Activated CD4-positive, alpha-beta T cell treated with anti-CD3 and anti-CD28 coated beads for 48 hours (primary cell): ENCODE results near the gene RACK1.
"Not testable (repeated sequence)": the region's sequence is repeated elsewhere in the genome, so short reads cannot be mapped to it uniquely, and the experiment has no call there.

Experiments
- DNase-seq: peaks from one replicate; pipeline ENCODE4 v3.0.0-alpha.2; 2020

The RACK1 gene

DNA sequence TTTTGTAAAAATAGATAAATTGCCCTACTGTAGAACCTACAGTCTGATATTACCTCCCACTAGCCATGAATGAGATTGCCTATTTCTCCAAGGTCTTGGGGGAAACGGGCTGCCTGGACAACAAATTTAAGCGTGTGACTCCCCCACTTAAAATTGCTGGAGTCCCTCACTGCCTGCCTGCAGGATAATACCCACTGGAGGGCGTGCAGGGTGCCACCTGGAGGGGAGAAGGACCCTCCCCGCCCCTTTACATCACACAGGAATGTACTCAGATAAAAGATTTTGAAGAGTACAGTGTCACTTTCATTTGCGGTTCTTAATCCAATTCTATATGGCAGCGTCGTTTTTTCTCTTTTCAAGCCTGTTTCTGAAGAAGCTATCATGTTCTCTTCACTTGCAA, 32.5 kb downstream of the RACK1 start:
- no peak for DNase-seq

DNA sequence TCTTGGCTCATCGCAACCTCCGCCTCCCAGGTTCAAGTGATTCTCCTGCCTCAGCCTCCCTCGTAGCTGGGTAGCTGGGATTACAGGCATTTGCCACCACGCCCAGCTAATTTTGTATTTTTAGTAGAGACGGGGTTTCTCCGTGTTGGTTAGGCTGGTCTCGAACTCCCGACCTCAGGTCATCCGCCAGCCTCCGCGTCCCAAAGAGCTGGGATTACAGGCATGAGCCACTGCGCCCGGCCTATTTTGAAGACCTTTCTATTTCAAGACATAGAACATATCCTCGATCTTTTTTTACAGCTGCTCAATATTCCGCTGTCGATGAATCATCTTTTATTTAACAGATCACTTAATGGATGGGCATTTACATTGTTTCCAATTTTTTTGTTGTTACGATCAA, 33.0 kb downstream of the RACK1 start:
- DNase-seq: not testable (repeated sequence)

DNA sequence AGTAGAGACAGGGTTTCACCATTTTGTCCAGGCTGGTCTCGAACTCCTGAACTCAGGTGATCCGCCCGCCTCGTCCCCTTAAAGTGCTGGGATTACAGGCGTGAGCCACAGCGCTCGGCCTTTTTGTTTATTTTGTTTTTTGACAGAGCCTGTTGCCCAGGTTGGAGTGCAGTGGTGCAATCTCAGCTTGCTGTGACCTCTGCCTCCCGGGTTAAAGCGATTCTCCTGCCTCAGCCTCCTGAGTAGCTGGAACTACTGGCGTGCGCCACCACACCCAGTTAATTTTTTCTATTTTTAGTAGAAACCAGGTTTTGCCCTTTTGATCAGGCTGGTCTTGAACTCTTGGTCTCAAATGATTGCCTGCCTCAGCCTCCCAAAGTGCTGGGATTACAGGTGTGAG, 33.6 kb downstream of the RACK1 start:
- not testable (repeated sequence) for DNase-seq

DNA sequence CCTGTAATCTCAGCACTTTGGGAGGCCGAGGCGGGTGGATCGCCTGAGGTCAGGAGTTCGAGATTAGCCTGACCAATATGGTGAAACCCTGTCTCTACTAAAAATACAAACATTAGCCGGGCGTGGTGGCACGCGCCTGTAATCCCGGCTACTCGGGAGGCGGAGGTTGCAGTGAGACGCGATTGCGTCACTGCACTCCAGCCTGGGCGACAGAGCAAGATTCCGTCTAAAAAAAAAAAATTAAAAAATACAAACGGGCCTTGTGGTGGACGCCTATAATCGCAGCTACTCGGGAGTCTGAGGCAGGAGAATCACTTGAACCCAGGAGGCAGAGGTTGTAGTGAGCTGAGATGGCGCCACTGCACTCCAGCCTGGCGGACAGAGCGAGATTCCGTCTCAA, 34.7 kb downstream of the RACK1 start:
- DNase-seq: not testable (repeated sequence)

DNA sequence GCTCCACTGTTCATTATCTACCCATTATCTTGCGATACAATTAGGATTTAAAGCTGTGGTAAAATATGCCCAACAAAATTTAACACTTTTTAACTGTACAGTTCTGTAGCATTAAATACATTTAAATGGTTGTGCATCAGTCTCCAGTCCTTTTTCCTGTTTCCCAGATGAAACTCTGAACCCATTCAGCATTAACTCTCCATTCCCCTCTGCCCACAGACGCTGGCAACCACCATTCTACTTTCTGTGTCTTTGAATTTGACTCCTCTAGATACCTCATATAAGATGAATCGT, 35.8 kb downstream of the RACK1 start:
- DNase-seq: no peak

DNA sequence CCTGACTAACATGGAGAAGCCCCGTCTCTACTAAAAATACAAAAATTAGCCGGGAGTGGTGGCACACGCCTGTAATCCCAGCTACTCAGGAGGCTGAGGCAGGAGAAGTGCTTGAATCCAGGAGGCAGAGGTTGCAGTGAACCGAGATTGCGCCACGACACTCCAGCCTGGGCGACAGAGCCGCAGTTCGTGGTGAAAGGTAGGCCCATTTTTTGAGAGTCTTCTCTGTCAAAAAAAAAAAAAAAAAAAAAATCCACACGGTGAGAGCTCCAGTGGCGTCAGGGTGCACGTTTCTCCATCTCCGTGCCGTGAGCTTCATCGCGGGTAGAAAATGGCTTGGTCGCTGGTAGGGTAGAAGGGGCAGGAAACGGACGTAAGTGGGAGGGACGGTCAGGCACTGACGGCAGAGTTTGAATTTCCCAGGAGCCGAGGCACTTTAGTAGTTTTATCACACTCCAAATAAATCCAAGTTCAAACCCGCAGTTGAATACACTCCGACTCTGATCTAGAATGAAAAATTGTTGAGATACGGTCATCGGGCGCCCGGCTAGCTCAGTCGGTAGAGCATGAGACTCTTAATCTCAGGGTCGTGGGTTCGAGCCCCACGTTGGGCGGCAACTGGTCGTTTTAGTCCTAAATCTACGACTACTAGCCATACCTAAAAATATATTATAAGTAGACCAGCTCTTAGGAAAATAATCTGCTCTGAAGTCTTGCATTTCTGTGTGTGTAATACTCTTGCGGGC, 36.3 kb downstream of the RACK1 start:
- peak; percentile 96 for DNase-seq

DNA sequence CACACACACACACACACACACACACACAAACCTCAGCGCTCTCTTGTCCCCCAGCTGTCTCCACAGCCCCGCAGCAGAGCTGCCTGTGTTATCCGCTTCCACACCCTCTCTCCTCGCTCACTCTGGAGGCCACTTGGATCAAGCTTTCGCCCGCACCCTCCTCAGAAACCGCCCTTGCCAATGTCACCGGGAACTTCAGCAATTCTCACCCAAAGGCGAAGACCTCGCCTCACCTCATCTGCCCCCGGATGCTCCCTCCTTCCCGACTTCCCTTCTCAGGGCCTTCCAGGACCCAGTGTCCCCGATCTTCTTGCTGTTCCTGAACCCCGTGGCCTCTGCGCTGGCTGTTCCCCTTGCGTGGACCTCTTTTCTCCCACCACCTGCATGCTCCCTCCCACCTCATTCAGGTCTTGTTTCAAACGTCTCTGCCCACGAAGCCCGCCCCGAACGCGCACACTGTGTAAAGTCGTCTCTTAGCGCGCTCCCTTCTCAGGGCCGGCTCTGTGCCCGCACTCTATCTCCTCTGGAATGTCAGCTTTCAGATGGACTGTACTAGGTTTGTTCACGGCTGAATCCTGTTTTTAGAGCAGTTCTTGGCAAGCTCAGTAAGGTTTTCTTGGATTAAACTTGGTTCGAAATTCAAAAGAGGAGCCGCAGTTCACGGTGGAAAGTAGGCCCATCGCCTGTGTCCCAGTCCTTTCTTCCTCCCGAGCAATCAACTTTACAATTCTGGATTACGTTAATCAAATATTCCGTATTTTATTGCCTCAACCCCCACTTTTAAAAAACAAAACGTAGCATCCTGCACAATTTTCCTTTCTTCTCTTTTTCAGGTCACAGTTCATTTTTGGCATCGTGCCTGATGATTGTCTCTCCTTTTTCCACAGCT, 37.7 kb downstream of the RACK1 start:
- peak; percentile 41 for DNase-seq

DNA sequence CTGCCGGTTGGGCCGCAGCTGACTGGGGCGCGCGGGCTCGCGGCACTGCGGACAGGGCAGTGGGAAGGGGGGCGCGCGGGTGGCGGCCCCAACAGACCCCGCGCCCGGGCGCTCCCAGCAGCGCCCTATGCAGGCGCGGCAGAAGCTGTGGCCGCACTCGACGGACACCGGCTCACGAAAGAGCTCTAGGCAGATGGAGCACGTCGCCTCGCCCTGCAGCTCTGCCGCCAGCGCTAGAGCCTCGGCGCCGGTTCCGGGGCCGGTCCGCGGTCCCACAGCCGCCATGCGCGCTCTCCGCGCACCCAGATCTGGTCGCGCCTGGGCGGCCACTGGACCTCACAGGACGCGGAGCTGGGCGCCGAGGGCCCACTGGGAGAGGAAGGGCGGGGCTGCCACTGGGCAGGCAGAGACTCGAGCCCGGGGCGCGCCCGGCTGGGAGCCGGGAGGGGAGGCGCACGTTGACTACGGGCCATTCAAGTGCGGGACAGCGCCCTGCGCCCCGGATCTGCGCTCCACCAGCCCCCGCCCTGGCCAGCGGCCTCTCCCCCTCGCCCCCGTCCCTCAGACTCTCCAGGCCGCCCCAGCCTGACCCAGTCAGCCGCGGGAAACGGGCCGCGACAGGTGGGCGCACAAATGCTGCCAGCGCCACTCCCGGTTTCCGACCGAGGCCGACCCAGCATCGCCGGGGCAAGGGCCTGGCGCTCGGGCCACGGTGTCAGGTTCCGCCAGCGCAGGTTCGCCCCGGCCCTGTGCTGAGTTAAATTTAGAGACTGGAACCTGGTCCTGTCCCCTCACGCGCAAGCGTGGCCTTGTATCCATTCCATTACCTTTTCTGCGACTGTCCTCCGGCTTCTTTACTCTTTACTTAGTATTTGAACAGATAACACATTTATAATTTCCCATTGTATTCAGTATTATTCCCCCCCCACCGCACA, 38.6 kb downstream of the RACK1 start, which contains the start of gene TRIM7:
Gene TRIM7 (minus strand): TSS at position 371 of the 935 bp plus-strand sequence. CDS start 86 bp downstream, at position 285.
- peak; percentile 47 for DNase-seq

DNA sequence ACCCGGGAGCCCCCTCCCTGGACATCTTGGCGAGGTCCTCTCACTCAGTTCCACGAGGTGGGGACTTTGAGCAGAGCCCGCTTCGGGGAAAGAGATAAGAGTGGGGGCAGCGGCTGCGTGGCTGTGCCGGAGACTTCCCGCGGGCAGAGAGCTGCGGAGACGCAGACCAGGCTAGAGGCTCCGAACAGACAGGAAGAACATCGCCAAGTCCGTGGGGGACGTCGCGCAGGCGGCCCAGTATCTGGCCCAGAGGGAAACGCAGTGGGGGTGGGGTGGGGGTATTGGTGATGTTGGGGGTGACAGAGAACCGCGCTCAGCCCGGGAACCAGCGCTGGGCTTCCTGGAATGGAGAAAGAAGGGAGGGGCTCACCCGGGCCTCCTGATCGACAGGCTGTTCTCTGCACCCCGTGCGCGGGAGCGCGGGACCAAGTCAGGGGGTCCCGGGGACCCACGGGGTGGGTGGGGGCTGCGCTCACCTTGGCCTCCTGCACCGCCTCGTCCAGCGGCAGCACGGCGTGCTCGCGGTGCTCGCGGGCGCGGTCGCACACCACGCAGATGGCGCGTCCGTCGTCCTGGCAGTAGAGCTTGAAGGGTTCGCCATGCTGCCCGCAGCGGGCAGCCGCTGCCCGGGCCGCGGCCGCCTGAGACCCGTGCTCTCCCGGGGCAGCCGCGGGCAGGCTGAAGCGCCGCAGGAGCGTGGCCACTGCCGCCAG, 39.4 kb downstream of the RACK1 start:
- no peak for DNase-seq

DNA sequence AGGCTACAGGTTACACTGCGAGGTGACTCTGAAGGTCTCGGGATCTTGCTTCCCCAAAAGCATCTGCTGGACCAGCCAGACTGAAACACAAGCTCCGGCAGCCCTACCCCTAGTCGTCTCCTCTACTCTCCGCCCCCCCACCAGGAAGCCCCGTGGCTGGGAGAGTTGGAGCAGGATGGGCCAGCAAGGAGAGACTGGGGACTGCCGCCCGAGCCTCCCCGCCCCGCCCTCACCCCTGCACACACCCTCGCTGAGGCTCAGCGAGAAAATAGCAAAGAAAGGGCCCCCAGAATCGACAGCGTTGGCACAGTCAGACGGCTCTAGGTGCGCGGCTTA, 40.0 kb downstream of the RACK1 start:
- DNase-seq: no peak

DNA sequence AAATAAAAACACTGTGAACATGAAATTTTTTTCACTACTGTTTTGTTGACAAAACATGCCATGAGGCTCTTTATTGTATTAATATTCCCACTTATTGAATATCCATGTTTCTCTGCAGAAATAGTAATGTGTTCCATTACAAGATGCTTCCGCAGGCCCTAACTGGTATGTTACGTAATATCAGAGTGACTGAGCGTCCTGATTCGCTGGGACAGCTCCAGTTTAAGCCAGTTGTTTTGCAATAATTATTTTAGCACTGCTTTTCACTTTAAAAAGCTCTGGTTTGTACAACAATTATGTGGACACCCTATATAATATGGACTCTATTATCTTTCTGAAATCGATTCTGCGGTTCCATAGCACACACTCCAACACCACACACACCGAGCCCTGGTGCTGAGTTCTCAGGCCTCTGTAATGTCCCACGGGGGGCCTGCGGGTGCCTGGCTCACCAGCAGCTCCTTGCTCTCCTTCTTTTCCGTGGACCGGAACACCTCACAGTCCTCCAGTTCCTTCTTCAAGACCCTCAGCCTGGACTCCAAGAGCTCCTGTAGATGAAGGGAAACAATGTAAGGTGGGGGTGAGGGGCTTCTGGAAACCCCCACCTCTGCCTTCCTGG, 40.5 kb downstream of the RACK1 start:
- DNase-seq: no peak

DNA sequence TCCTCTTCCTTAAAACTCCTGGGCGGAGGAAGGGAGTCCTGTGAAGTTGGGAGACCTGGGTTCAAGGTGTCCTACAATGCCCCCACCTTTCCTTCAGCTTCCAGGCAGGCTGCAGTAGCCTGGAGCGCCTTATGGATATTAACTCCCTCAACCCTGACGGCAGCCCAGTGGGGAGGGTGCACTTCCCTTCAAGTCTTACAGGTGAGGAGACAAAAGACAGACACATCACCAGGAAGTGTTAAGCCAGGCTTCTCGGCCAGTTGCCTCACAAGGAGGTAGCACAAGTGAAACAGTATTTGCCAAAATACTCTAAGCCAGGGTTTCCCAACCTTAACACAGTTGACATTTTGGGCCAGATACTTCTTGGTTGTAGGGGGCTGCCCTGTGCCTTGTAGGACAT, 42.9 kb downstream of the RACK1 start:
- no peak for DNase-seq

DNA sequence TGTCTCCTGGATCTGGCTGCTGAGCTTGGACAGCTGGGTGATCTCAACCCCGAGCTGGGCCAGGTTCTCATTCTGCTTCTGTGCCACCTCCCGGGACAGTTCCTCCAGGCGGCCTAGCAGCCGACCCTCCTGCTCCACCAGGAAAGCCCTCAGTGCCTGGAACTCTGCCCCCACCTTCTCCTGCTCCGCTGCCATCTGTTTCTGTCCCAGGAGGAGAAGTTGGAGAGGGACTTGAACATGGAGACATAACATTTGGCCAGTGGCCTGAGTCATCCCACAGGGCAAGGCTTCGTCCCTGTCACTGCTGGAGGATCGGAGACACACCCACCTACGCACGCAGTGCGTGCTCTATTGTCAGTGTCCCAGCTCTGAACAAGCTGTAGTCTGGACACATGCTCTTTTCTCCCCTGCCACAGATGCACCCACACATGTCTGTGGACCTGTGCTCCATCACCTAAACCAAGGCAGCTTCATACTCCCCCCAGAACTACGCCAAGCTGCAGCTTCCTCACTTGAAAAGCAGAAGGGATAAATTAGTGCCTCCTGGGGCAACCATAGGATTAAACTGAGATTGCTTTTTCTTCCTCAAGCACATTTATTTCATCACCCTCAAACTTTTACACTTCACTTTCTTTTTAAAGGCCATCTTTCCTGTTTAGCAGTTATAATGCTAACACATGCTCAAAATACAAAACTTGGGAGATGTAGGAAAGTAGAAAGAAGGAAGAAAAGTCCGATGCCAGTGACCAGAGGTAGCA, 43.6 kb downstream of the RACK1 start:
- DNase-seq: no peak

DNA sequence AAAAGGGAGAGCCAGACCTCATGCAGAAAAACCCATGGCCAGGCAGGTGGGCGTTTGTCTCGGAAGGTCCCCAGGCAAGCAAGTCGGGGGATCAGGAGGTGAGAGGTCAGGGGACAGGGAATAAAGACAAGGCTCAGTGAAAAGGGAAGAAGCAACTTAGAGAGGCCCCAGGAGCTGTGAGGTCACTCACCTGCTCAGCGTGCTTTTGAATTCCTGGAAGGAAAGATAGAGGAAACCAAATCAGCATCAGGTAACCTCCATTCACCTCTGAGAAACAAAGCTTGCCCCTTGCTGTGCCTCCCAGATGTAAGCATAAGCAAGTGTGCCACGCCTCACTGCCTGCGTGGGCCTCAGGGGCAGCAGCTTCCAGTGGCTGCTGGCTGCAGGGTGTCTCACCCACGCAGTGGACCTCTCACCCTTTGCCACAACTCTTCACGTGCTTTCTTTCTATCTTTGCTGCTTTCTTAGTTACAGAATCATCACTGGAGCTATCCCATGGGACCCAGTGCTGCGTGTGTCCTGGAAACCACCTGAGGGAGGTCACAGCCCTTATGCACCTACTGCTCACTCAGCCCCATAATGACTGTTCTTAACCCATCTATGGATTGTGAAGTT, 44.7 kb downstream of the RACK1 start:
- no peak for DNase-seq

DNA sequence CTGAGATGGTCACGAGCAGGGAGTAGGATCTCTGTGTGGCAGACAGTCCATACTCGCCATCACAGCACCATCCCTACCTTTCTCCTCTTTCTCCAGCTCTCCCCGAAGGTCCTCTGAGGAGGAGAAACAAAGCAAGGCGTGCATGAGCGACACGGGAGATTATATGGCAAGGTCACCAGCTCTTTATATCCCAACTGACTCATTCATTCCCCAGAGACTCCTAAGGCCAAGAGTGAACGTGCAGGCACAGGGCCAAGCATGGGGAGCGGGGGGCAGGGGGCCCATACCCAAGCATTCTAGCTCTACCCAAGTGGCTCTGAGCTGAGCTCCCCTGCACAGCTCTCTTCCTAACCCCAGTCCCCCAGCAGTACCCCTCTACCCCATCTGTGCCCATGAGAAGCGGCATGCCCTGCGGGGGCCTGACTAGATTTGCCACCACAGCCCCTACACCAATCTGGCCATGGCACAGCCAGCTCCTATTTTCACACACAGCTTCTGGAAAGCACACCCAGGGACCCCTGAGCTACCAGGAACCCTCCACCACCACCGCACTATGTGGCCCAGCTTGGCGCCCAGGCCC, 45.5 kb downstream of the RACK1 start:
- DNase-seq: no peak

DNA sequence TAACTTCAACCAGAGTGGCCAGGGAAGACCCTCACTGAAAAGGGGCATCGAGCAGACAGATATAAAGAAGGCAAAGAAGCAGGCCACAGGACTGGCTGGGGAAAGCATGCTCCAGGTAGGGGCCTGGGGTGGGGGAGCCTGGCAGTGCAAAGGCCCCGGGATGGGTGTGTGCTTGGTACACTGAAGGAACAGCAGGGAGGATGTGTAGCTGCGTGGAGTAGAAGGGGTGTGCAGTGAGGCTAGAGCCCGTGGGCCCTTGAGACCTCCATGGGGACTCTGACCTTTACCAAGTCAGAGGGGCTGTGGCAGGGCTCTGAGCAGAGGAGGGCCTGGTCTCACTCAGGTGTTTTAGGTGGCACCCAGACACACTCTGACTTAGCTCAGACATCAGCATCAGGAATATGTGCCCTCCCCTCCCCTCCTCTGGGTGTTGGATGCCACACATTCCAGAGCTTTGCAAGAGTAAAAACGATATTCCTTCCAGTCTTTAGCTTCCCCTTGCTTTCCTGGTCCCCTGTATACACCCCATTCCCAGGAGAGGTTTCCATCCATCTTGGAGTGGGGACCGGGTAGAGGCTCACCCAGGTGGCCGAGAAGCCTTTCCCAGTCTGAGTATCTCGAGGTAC, 46.3 kb downstream of the RACK1 start:
- DNase-seq: no peak

DNA sequence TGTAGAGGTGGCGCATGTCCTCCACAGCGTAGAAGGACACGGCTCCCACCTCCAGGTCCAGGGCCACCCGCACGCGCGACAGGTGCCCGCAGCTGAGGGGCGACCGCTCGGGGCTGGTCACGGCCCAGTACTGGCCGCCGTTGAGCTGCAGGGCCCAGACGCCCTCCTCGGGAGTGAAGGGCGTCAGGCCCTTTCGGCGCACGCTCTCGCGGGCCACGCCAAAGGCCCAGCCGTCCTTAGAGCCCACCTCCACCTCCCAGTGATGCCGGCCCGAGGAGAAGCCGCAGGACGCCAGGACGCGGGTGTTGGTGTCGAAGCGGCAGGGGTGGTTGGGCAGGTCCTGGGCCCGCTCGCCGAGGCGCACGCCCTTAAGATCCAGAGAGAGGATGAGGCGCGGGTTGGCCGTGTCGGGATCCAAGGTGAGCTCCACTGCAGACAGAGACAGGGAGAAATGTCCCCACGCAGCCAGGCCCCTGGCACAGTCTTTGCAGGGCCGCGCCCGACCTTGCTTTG, 48.4 kb downstream of the RACK1 start:
- no peak for DNase-seq

DNA sequence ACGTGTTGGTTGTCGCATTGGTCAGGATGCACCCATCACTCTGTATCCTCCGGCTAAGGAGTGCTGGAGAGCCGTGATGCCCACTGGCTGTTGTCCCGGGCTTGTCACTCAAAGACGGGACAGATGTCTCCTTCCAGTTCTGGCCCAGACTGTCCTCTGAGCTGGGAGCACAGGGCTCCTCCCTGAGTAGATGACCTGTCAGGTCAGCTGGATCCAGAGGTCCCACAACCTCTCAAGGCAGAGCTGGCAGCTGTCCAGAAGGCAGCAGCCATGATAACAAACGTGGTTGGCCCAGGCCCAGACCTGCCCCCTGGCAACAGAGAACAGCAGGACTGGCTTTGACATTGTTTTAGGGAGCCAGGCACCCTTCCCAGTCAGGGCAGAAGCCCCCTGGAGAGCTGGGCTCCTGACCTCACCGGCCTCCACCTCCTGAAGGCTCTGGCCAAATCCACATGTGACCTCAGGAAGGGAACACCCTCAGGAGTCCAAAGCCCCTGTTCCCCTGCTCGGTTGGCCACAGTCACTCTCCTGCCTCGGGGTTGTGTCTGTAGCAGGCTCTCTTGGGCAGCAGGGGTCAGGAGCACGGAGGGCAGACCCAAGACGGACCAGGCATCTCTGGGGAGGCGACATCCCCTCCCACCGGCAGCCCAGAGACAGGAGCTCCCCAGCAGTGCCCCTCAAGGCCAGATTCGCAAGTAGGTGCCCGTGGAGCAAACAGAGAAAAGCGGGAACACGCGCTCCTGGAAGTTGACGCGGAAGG, 49.0 kb downstream of the RACK1 start:
- DNase-seq: no peak

DNA sequence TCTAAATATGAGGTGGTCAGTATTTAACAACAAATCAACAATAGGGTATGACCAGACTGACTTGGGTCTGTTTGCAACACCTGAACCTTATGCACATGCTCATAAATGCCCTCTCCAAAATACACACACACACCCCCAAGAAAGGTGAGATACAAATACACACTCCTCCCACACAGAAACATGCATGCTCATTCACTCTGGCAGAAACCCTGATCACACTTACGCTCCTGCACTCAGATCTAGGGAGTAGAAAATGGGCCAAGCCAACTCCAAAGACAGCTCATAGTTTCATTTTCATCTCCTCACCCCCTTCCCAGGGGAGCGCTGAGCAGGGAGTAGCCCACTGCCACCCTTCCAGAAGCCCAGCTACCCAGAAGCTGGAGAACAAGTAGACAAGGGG, 50.0 kb downstream of the RACK1 start:
- DNase-seq: no peak
